Thyroid gland (tissue), 4 donors: ENCODE data around the gene CARD14. TPM values are rescaled to one million over a fixed set of nuclear protein-coding genes. Genes with fewer than 3 reads are reported as not detected.

Source experiments
- DNase-seq, 2 donors: peaks; one replicate each; pipeline ENCODE4 v3.0.0-alpha.2; 2019
- H3K27ac ChIP-seq, 3 donors: fragments of 200-600 bp; sonication (generic); 1 replicate in 2 of 3; 2 replicates in 1 of 3; pipeline ENCODE4 v1.5.1; 2016 to 2019; ENCODE audit warnings: mild to moderate bottlenecking in 1 of 3, moderate library complexity in 1 of 3
- H3K27me3 ChIP-seq: fragments of 200-600 bp; sonication (generic); one replicate; pipeline ENCODE4 v1.5.1; 2019
- H3K36me3 ChIP-seq, 2 donors: fragments of 200-600 bp; sonication (generic); one replicate each; pipeline ENCODE4 v1.5.1; 2016 to 2019
- H3K4me1 ChIP-seq, 2 donors: fragments of 200-600 bp; sonication (generic); one replicate each; pipeline ENCODE4 v1.5.1; 2017 to 2019
- H3K4me3 ChIP-seq, 3 donors: fragments of 200-600 bp; sonication (generic); replicated peaks in 1 of 3; 1 replicate in 2 of 3; 2 replicates in 1 of 3; pipeline ENCODE4 v1.5.1; 2016; ENCODE audit warnings: mild to moderate bottlenecking in 1 of 3
- H3K9me3 ChIP-seq: fragments of 200-600 bp; sonication (generic); one replicate; pipeline ENCODE4 v1.5.1; 2017
- CTCF ChIP-seq, 6 experiments: fragments of 200-600 bp in 3 of 6; fragments of 450-650 bp in 3 of 6; sonication (generic) in 3 of 6; IDR thresholded peaks; one replicate each; pipeline ENCODE4 v1.5.1; 2016 to 2019; ENCODE audit warnings: antibody characterized with exemption in 6 of 6, mild to moderate bottlenecking in 2 of 6, inconsistent platforms in 1 of 6, moderate library complexity in 1 of 6
- POLR2A ChIP-seq, 2 donors: fragments of 450-650 bp; IDR thresholded peaks; one replicate each; pipeline ENCODE4 v1.6.1; 2017; ENCODE audit warnings: antibody characterized with exemption in 2 of 2, mild to moderate bottlenecking in 2 of 2, moderate library complexity in 1 of 2
- WGBS, 2 donors: methylation state at CpG; one replicate each; pipeline ENCODE4 v1.1.5; 2017; 5-methylcytosine and 5-hydroxymethylcytosine counted together
- intact Hi-C: fragments of 100-400 bp; cut with DNase I; formaldehyde crosslinking; loops from one replicate; pipeline ENCODE4 v1.15.1; 2023
- total RNA-seq, 4 donors: library from RNA; depleted of rRNA; stranded (reverse); fragments of >200 nt; gene quantifications; one replicate each; pipeline ENCODE4 v1.2.3, GENCODE V29; 2016

The CARD14 gene
- total RNA-seq, 4 donors from 2014 or later: 0.34 to 3.9 TPM; not detected in 2

DNA sequence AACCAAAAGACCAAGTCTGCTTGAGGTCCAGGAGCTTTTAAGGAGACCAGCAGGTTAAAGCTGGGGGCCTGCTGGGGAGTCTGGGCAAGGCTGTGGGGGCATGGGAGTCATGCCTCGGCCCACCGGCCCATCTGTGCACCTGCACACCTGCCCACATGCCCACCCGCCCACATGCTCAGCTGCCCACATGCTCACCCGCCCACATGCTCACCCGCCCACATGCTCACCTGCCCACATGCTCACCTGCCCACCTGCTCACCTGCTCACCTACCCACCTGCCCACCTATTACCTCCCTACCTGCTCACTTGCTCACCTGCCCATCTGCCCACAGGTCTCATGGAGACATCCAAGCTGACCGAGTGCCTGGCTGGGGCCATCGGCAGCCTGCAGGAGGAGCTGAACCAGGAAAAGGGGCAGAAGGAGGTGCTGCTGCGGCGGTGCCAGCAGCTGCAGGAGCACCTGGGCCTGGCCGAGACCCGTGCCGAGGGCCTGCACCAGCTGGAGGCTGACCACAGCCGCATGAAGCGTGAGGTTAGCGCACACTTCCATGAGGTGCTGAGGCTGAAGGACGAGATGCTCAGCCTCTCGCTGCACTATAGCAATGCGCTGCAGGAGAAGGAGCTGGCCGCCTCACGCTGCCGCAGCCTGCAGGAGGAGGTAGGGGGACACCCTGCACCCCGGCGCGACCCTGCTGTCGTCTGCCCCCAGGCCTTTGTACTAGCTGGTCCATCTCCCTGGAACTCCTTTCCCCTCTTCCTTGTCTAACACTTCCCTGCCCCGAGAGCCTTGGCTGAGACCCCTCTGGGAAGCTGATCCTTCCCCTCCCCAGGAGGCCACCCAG, 14.0 kb downstream of the CARD14 start:
- no peak overlapping the region for H3K4me3 ChIP-seq
- H3K9me3 ChIP-seq: no peaks in the 10 kb centered on the region
- H3K27ac ChIP-seq: no peak overlapping the region
- TF ChIP-seq CTCF (IDR thresholded peaks at IDR 0.05) (no peak), POLR2A (IDR thresholded peaks at IDR 0.05) (no peak)
- H3K36me3 ChIP-seq: no peaks in the 10 kb centered on the region
- H3K27me3 ChIP-seq: no peaks in the 10 kb centered on the region
- H3K4me1 ChIP-seq: peaks cover 0 to 7% of the 10 kb centered on the region in 2 donors
- no peak for DNase-seq
- intact Hi-C loops: no loop called here
- 83 to 90% methylated on average over 24 to 25 of the region's 26 CpGs for WGBS, 2 donors

DNA sequence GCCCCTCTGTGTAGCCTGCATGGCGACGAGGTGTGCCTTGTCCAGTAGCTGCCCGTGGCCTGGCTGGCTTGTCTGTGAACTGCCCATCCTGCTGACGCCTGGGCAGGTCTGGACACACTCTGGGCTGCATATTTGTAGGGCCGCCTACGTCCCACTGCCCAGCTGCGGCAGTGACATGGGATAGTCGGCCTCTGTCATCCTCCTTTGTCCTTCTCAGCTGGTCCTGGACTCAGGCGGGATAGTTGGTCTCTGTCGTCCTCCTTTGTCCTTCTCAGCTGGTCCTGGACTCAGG, 14.5 kb downstream of the CARD14 start:
- no peak for DNase-seq
- H3K36me3 ChIP-seq: no peaks in the 10 kb centered on the region
- TF ChIP-seq CTCF (IDR thresholded peaks at IDR 0.05) (no peak), POLR2A (IDR thresholded peaks at IDR 0.05) (no peak)
- H3K4me3 ChIP-seq: no peak overlapping the region
- no peaks in the 10 kb centered on the region for H3K27me3 ChIP-seq
- WGBS, 2 donors: 83 to 94% methylated on average over 9 to 10 of the region's 10 CpGs
- no peak overlapping the region for H3K27ac ChIP-seq
- intact Hi-C loops: no loop called here
- no peaks in the 10 kb centered on the region for H3K9me3 ChIP-seq
- H3K4me1 ChIP-seq: peaks cover 0 to 7% of the 10 kb centered on the region in 2 donors

- Histone ChIP-seq H3K27me3 (no peaks in the 10 kb centered on the region), H3K27ac (no peak overlapping the region), H3K9me3 (no peaks in the 10 kb centered on the region), H3K4me3 (no peak overlapping the region), H3K4me1 (peaks cover 0 to 7% of the 10 kb centered on the region in 2 donors), H3K36me3 (no peaks in the 10 kb centered on the region)
- DNase-seq: no peak
- WGBS, 2 donors: 85% methylated on average over 9 of the region's 9 CpGs
- TF ChIP-seq CTCF (IDR thresholded peaks at IDR 0.05): no peak
- no peak for TF ChIP-seq POLR2A (IDR thresholded peaks at IDR 0.05)
- intact Hi-C loops: no loop called here
These were observed 16.1 kb downstream of the CARD14 start for GRCh38 chr17:80185968-80186367.

- no peaks in the 10 kb centered on the region for H3K9me3 ChIP-seq
- intact Hi-C loops: no loop called here
- WGBS, 2 donors: 79 to 85% methylated on average over 16 of the region's 16 CpGs
- no peak overlapping the region for H3K4me3 ChIP-seq
- H3K36me3 ChIP-seq: no peaks in the 10 kb centered on the region
- no peaks in the 10 kb centered on the region for H3K27me3 ChIP-seq
- peaks cover 0 to 7% of the 10 kb centered on the region in 2 donors for H3K4me1 ChIP-seq
- no peak overlapping the region for H3K27ac ChIP-seq
- TF ChIP-seq POLR2A (IDR thresholded peaks at IDR 0.05): no peak
- TF ChIP-seq CTCF (IDR thresholded peaks at IDR 0.05): no peak
- no peak for DNase-seq
These were observed 17.3 kb downstream of the CARD14 start for GRCh38 chr17:80187090-80187489.

DNA sequence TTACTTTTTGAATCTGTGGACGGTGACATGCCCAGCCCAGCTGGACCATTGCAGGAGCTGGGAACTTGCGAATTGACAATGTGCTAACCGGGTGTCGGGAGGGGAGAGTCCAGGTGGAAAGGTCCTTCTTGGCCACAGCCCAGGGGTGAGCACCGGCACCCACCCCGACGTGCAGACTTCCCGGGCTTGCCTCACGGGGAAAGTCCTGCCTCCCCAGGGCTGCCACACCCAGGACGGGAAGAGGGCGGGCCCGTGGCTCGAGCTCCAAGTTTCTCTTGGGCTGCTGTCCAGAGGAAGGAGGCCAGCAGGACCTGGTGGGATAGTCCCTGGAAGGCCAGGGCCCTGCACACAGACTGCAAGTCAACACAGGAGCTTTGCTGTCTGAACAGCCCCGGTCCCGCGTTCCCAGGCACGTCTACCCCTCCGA, 17.7 kb downstream of the CARD14 start:
- H3K4me3 ChIP-seq: no peak overlapping the region
- intact Hi-C loops: no loop called here

More for the DNA sequence above, 17.7 kb downstream of the CARD14 start:
- Histone ChIP-seq H3K9me3 (no peaks in the 10 kb centered on the region), H3K27me3 (no peaks in the 10 kb centered on the region), H3K4me1 (peaks cover 0 to 7% of the 10 kb centered on the region in 2 donors), H3K36me3 (no peaks in the 10 kb centered on the region), H3K27ac (no peak overlapping the region)
- DNase-seq: no peak
- WGBS, 2 donors: 68% methylated on average over 14 to 18 of the region's 18 CpGs
- TF ChIP-seq POLR2A (IDR thresholded peaks at IDR 0.05): no peak
- no peak for TF ChIP-seq CTCF (IDR thresholded peaks at IDR 0.05)
